Measurements from ENCODE around the gene GSTP1. TPM values are rescaled to one million over a fixed set of nuclear protein-coding genes. Genes with fewer than 3 reads are reported as not detected.
A peak's percentile ranks its signal among the peaks of the same experiment; 100 is the strongest.
"Not testable (repeated sequence)": the region's sequence is repeated elsewhere in the genome, so short reads cannot be mapped to it uniquely, and the experiment has no call there.

The GSTP1 gene
- total and polyA plus RNA-seq, 11 donors, result 294 to 830 (median 393) TPM

- 56 to 83% (median 60%) methylated on average over 3 of the region's 3 CpGs for WGBS, 4 donors
- H3K9me3 ChIP-seq; H3K27ac ChIP-seq; H3K4me1 ChIP-seq; H3K36me3 ChIP-seq; DNase-seq; intact Hi-C loops (cut with DNase I); H3K4me3 ChIP-seq; H3K27me3 ChIP-seq; ATAC-seq: not testable (repeated sequence)
These were observed 38.3 kb downstream of the GSTP1 start for GRCh38 chr11:67621928-67622327.

- peak overlapping the region in 2 of 12 donors; percentile 6 to 52 for H3K27ac ChIP-seq
- intact Hi-C loops (cut with DNase I); H3K4me1 ChIP-seq; DNase-seq; H3K36me3 ChIP-seq; H3K9me3 ChIP-seq; ATAC-seq; H3K27me3 ChIP-seq; H3K4me3 ChIP-seq: not testable (repeated sequence)
- WGBS, 4 donors, result 40 to 76% (median 53%) methylated on average over 5 to 7 of the region's 7 CpGs
These were observed 39.3 kb downstream of the GSTP1 start for GRCh38 chr11:67622905-67623304.

- intact Hi-C loops (cut with DNase I); H3K4me1 ChIP-seq; H3K27ac ChIP-seq; ATAC-seq; H3K27me3 ChIP-seq; H3K4me3 ChIP-seq; H3K36me3 ChIP-seq; H3K9me3 ChIP-seq; DNase-seq: not testable (repeated sequence)
- WGBS, 4 donors, result 83 to 100% (median 98%) methylated on average over 1 of the region's 1 CpG
These were observed 40.2 kb downstream of the GSTP1 start for GRCh38 chr11:67623795-67624194.

- 77 to 89% (median 86%) methylated on average over 8 to 10 of the region's 10 CpGs for WGBS, 4 donors
- ATAC-seq; H3K27ac ChIP-seq; H3K4me3 ChIP-seq; H3K36me3 ChIP-seq; DNase-seq; H3K9me3 ChIP-seq; H3K27me3 ChIP-seq; intact Hi-C loops (cut with DNase I): not testable (repeated sequence)
- H3K4me1 ChIP-seq, result peaks cover 0 to 23% (median 14%) of the 10 kb centered on the region in 12 donors
These were observed 42.7 kb downstream of the GSTP1 start for GRCh38 chr11:67626131-67626833.

GRCh38 chr11:67626970-67627369 lies 43.4 kb downstream of the GSTP1 start:
- no peak for DNase-seq
- TF ChIP-seq POLR2A (IDR thresholded peaks at IDR 0.05) (no peak), CTCF (IDR thresholded peaks at IDR 0.05) (no peak)
- Histone ChIP-seq H3K4me3 (no peak overlapping the region), H3K4me1 (peaks cover 0 to 24% (median 14%) of the 10 kb centered on the region in 12 donors), H3K27me3 (no peaks in the 10 kb centered on the region), H3K36me3 (no peaks in the 10 kb centered on the region), H3K9me3 (no peaks in the 10 kb centered on the region), H3K27ac (no peak overlapping the region)
- intact Hi-C loops (cut with DNase I), result no loop called here
- ATAC-seq, result no peak
- 90 to 94% (median 92%) methylated on average over 10 of the region's 10 CpGs for WGBS, 4 donors

- Histone ChIP-seq H3K9me3 (no peaks in the 10 kb centered on the region), H3K36me3 (no peaks in the 10 kb centered on the region), H3K4me3 (no peak overlapping the region), H3K27me3 (no peaks in the 10 kb centered on the region), H3K27ac (peak overlapping the region in 3 of 12 donors; percentile 13 to 94 (median 92)), H3K4me1 (peaks cover 0 to 26% (median 14%) of the 10 kb centered on the region in 12 donors)
- ATAC-seq (no peak), DNase-seq (peak in 1 of 5 donors; percentile 36)
- 89 to 96% (median 90%) methylated on average over 5 to 6 of the region's 6 CpGs for WGBS, 4 donors
- TF ChIP-seq CTCF (IDR thresholded peaks at IDR 0.05), result no peak
- no peak for TF ChIP-seq POLR2A (IDR thresholded peaks at IDR 0.05)
- intact Hi-C loops (cut with DNase I), result no loop called here
These were observed 43.8 kb downstream of the GSTP1 start for GRCh38 chr11:67627441-67627811.
